AG04450 (cell line): ENCODE results near the gene ZNF780B. TPM values are rescaled to one million over a fixed set of nuclear protein-coding genes. Genes with fewer than 3 reads are reported as not detected.

Experiments
- CTCF ChIA-PET: fragments of 300-600, 350-600 bp; formaldehyde crosslinking; extraction: SDS; loops from one replicate; lab custom pipeline; 2022; ENCODE audit warnings: antibody characterized with exemption, inconsistent platforms; lab: Charles Lee
- POLR2A ChIA-PET: fragments of 350-600 bp; formaldehyde crosslinking; extraction: SDS; loops from one replicate; lab custom pipeline; 2021; ENCODE audit warnings: antibody characterized with exemption, inconsistent platforms; lab: Yijun Ruan, JAX
- DNase-seq: peaks from one replicate; pipeline ENCODE4 v3.0.0-alpha.2; 2011; ENCODE audit warnings: low read depth, low spot score
- H3K27ac ChIP-seq: one replicate; pipeline ENCODE4 v1.5.1; 2012; ENCODE audit warnings: low read depth, low read length, control low read depth
- H3K27me3 ChIP-seq: one replicate; pipeline ENCODE4 v1.6.0; 2012; ENCODE audit warnings: low read length; ENCODE audit not compliant: control insufficient read depth, insufficient read depth
- H3K4me3 ChIP-seq: 2 replicates; pipeline ENCODE4 v1.5.1; 2011; ENCODE audit warnings: mild to moderate bottlenecking, low read depth, low read length, control low read depth
- H3K9me3 ChIP-seq: 2 replicates; pipeline ENCODE4 v1.5.1; 2012; ENCODE audit warnings: low read length; ENCODE audit not compliant: control insufficient read depth, insufficient read depth
- CTCF ChIP-seq: IDR thresholded peaks from 2 replicates; pipeline ENCODE4 v1.5.1; 2011; ENCODE audit warnings: low read depth, low read length, control low read depth, inconsistent platforms
- polyA plus RNA-seq: library from polyadenylated mRNA; depleted of rRNA; stranded (reverse); fragments of >200 nt; gene quantifications from 2 replicates; pipeline ENCODE4 v1.2.3, GENCODE V29; 2011

The ZNF780B gene
- polyA plus RNA-seq, 1 experiment, result 8.3 TPM

GRCh38 chr19:40091205-40092129 lies 35.4 kb upstream of the ZNF780B start:
- DNase-seq, result no peak
- POLR2A ChIA-PET, result interaction anchor here (1.0 kb wide), 1 partner anchor 99 kb away, joined by 3 read pairs; no protein-coding TSS in a partner anchor
- H3K27me3 ChIP-seq, result no peaks in the 10 kb centered on the region
- H3K27ac ChIP-seq, result peak overlapping the region; percentile 83
- H3K4me3 ChIP-seq, result peak overlapping the region; percentile 96
- H3K9me3 ChIP-seq, result no peaks in the 10 kb centered on the region
- CTCF ChIA-PET, result interaction anchor here (1.1 to 1.7 kb wide), 2 partner anchors 74 to 121 kb away, joined by 3 to 6 read pairs; partner anchors contain the start of gene PSMC4
- no peak for TF ChIP-seq CTCF

GRCh38 chr19:40090241-40091204 lies 34.5 kb upstream of the ZNF780B start, which contains the start of gene ZNF780A:
ZNF780A (minus strand) TSS chr19:40090943; CDS start chr19:40084753, 6,190 bp downstream.
- TF ChIP-seq CTCF, result no peak
- Histone ChIP-seq H3K9me3 (no peaks in the 10 kb centered on the region), H3K27ac (peak within 1 kb of the TSS; percentile 83), H3K27me3 (no peaks in the 10 kb centered on the region), H3K4me3 (peak within 1 kb of the TSS; percentile 96)
- DNase-seq, result peak; percentile 24
- ChIA-PET CTCF (interaction anchor here (1.1 kb wide), 1 partner anchor 75 kb away, joined by 3 read pairs; no protein-coding TSS in a partner anchor), POLR2A (interaction anchor here (1.0 kb wide), 1 partner anchor 100 kb away, joined by 3 read pairs; no protein-coding TSS in a partner anchor)

GRCh38 chr19:40089462-40089861 lies 33.4 kb upstream of the ZNF780B start:
- Histone ChIP-seq H3K27ac (no peak overlapping the region), H3K27me3 (no peaks in the 10 kb centered on the region), H3K9me3 (no peaks in the 10 kb centered on the region), H3K4me3 (peak overlapping the region; percentile 96)
- no peak for TF ChIP-seq CTCF
- CTCF ChIA-PET, result no interaction called here
- DNase-seq, result no peak
- POLR2A ChIA-PET, result no interaction called here

GRCh38 chr19:40088299-40089047 lies 32.4 kb upstream of the ZNF780B start:
- Histone ChIP-seq H3K9me3 (no peaks in the 10 kb centered on the region), H3K27me3 (no peaks in the 10 kb centered on the region), H3K4me3 (no peak overlapping the region), H3K27ac (no peak overlapping the region)
- no peak for TF ChIP-seq CTCF
- ChIA-PET CTCF (no interaction called here), POLR2A (no interaction called here)
- DNase-seq, result no peak
